AG10803 (cell line): Measurements from ENCODE around the gene RNF41.
"Not testable (repeated sequence)": the region's sequence is repeated elsewhere in the genome, so short reads cannot be mapped to it uniquely, and the experiment has no call there.

ENCODE experiments used
- DNase-seq: peaks from one replicate; pipeline ENCODE4 v3.0.0; 2010; ENCODE audit warnings: low read depth
- H3K4me3 ChIP-seq: 2 replicates; pipeline ENCODE4 v1.5.1; 2011; ENCODE audit warnings: mild to moderate bottlenecking, low read length, control low read depth
- TF ChIP-seq, protein P1 (sequence below): conservative IDR thresholded peaks from 2 replicates; pipeline ENCODE4 v1.5.1; 2011; ENCODE audit warnings: mild to moderate bottlenecking, low read length, control low read depth, inconsistent platforms

RNF41 gene

GRCh38 chr12:56221757-56222530, at the start of gene RNF41:
RNF41 (minus strand) TSS chr12:56221922; CDS start chr12:56214047, 7,875 bp downstream.
- peak within 1 kb of the TSS; percentile 97 for H3K4me3 ChIP-seq
- DNase-seq = peak; percentile 98
- TF ChIP-seq, protein P1, sequence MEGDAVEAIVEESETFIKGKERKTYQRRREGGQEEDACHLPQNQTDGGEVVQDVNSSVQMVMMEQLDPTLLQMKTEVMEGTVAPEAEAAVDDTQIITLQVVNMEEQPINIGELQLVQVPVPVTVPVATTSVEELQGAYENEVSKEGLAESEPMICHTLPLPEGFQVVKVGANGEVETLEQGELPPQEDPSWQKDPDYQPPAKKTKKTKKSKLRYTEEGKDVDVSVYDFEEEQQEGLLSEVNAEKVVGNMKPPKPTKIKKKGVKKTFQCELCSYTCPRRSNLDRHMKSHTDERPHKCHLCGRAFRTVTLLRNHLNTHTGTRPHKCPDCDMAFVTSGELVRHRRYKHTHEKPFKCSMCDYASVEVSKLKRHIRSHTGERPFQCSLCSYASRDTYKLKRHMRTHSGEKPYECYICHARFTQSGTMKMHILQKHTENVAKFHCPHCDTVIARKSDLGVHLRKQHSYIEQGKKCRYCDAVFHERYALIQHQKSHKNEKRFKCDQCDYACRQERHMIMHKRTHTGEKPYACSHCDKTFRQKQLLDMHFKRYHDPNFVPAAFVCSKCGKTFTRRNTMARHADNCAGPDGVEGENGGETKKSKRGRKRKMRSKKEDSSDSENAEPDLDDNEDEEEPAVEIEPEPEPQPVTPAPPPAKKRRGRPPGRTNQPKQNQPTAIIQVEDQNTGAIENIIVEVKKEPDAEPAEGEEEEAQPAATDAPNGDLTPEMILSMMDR = peak; percentile 25

- peak; percentile 31 for DNase-seq
- no peak overlapping the region for H3K4me3 ChIP-seq
- TF ChIP-seq, protein P1 = peak; percentile 58
These were observed 49.3 kb upstream of the RNF41 start for GRCh38 chr12:56271031-56271430.

DNA sequence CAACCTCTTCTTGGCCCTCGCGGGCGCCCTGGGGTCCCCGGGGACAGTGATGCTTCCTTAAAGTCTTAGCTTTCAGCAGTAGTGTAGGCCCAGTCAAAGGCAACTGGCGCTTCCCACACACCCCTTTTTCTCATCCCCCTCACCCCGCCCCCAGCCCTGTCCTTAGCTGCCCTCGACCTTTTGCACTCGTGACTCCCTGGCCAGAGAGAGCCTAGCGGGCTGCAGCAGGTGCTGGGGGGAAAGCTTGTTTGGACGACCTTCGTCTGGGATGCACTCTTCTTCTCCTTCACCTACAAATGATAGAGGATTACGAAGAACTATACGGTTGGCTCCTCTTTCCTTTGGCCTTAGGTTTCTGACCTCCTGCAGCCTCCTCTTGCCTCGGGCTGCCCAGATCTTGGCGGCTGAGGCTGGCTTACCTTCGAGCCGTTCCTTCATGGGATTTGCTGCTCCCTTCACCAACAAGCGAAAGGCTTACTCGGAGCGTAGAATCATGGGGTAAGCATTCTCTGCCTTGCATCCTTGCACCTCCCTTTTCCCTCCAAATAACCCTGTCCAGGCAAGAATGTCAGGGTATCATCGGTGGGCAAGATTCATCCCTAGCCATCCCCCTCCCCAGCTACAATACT, 45.8 kb upstream of the RNF41 start:
- H3K4me3 ChIP-seq = peak overlapping the region; percentile 82
- no peak for DNase-seq
- TF ChIP-seq, protein P1 = no peak

DNA sequence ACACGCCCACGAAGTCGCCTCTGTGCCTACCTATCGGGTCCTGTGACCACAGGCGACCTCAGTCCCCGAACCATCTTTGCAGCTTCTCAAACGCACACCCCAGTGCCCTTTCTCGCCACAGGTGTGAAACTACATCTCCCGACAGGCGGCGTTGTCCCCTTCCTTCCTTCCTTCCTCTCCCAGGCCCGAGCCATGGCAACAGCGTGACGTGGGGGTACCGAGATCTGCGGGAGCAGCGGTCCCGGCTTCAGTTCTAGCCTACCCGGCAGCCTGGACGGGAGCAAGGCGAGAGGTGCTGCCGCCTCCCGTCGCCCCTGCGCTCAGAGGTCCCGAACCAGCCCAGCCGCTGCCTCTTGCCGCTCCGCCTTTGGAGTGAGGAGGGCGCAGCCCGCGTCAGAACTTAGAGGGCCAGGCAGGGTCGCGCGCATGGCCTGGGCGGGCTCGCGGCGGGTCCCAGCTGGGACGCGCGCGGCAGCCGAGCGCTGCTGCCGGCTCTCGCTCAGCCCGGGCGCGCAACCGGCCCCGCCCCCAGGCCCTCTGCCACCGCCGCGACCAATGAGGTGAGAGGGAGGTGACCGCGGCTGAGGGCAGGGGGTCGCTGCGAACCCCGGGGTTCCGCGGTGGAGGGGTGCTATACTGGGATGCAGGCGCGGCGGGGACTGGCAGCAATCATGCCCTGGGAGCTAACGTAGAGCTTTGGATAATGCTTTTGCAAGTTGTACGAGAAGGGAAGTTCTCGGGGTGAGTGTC, 45.1 kb upstream of the RNF41 start, which contains the start of gene COQ10A:
Gene COQ10A (plus strand): TSS at position 250 of the 750 bp plus-strand sequence. CDS start 177 bp downstream, at position 427.
- TF ChIP-seq, protein P1 = peak; percentile 70
- peak within 1 kb of the TSS; percentile 82 for H3K4me3 ChIP-seq
- peak; percentile 81 for DNase-seq

GRCh38 chr12:56266068-56266692, 44.5 kb upstream of the RNF41 start:
- H3K4me3 ChIP-seq = peak overlapping the region; percentile 82
- not testable (repeated sequence) for DNase-seq

GRCh38 chr12:56262955-56263354, 41.2 kb upstream of the RNF41 start:
- not testable (repeated sequence) for H3K4me3 ChIP-seq, DNase-seq

DNA sequence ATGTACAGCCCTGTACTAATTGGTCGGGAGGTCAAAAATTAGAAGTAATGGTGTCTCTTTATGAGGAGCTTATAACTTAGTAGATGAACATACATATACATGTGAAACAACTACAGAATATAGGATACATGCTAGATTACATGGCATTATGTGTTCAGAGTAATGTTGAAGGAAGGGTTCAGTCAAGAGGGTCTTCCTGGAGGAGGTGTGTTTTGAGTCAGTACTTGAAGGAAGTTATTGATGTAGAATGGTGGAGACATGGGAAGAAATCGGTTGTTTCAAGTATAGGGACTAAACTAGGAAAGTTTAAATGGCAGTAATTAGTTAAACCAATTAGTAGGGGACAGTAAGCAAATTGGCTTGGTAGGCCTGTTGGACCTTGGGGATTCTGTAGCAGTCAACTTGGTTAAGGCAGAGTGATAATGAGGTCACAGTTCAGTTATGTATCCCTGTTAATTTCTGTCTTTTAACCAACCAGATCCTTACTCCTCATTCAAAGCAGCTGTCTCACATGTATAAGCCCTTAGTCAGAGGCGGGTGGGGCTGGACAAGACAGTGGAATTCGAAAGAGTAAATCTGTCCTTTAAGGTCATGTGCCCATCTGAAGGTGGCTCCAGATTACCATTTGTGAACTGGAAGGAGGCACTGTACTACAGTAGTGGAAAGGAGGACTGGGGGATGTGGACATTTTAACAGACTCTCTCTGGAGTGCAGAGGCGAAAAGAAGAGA, 39.9 kb upstream of the RNF41 start:
- peak; percentile 93 for DNase-seq
- no peak overlapping the region for H3K4me3 ChIP-seq
- TF ChIP-seq, protein P1 = no peak
